Measurements from ENCODE around the gene NFATC1.

Gene NFATC1

DNA sequence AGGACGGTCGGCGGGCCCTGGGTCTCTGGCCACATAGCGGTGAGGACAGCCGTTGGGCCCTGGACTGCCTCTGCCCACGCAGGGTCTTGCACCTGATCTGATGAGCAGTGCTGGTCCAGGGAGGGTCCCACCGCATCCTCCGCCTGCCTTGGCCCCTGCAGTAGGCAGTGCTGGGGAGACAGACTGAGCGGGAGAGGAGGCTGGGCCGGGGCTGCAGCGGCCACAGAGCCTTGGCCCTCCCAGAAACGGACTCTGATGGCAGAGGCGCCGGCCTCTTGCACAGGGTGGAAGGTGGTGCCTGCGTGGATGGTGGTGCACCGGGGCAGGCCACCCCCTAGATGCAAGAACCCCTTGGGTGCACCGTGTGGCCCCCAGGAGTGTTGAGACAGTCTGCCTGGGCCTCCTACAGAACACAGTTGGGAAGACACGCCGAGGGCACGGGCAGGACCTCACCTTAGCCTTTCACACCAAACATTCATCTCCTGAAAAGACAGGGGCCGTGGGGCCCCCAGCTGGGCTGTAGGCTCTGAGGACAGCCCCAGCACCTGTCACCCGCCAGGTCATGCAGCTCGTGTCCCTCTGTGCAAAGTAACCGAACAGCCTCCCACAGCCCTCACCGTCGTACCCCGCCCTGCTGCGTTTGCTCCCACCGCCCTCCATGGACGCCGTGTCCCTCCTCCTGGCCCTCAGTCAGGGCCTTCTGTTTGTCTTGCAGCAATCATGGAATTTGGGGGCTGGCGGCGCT is 36.8 kb downstream of the NFATC1 start:
- no peak overlapping the region for H3K4me2 ChIP-seq (ENCODE audit: low read length)
- no peak overlapping the region for H3K9ac ChIP-seq
- H3K9me3 ChIP-seq (ENCODE audit: control insufficient read depth, low read length), result no peaks in the 10 kb centered on the region
- H3K36me3 ChIP-seq (ENCODE audit: control insufficient read depth, insufficient read depth, low read length), result no peaks in the 10 kb centered on the region
- no peaks in the 10 kb centered on the region for H3K4me1 ChIP-seq
- no peak for TF ChIP-seq CTCF (IDR thresholded peaks at IDR 0.05)
- H3K4me3 ChIP-seq (ENCODE audit: low read depth, low read length), result no peak overlapping the region
- no peak overlapping the region for H3K27ac ChIP-seq
- no peak overlapping the region for H2AFZ ChIP-seq
- no peaks in the 10 kb centered on the region for H3K27me3 ChIP-seq (ENCODE audit: control insufficient read depth, insufficient read depth, low read length)
- H3K79me2 ChIP-seq, result no peaks in the 10 kb centered on the region

DNA sequence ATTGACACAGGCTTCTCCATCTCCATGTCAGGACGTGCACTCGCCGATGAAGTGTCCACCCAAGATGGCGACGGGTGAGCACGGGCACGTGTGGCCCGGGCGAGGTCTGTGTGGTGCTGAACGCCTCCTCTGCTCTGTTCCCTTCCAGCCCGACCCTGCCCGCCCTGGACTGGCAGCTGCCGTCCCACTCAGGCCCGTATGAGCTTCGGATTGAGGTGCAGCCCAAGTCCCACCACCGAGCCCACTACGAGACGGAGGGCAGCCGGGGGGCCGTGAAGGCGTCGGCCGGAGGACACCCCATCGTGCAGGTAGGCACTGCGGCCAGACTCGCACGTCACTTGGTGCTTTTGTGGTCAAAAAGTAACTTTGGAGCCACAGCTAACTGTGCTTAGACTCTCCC is 37.7 kb downstream of the NFATC1 start:
- H3K9me3 ChIP-seq (ENCODE audit: control insufficient read depth, low read length), result no peaks in the 10 kb centered on the region
- no peaks in the 10 kb centered on the region for H3K79me2 ChIP-seq
- no peak overlapping the region for H2AFZ ChIP-seq
- H3K27ac ChIP-seq, result no peak overlapping the region
- H3K4me3 ChIP-seq (ENCODE audit: low read depth, low read length), result no peak overlapping the region
- no peak overlapping the region for H3K9ac ChIP-seq
- no peaks in the 10 kb centered on the region for H3K27me3 ChIP-seq (ENCODE audit: control insufficient read depth, insufficient read depth, low read length)
- H3K4me2 ChIP-seq (ENCODE audit: low read length), result no peak overlapping the region
- no peaks in the 10 kb centered on the region for H3K4me1 ChIP-seq
- no peaks in the 10 kb centered on the region for H3K36me3 ChIP-seq (ENCODE audit: control insufficient read depth, insufficient read depth, low read length)
- no peak for TF ChIP-seq CTCF (IDR thresholded peaks at IDR 0.05)

- Histone ChIP-seq H3K4me1 (no peaks in the 10 kb centered on the region), H2AFZ (no peak overlapping the region), H3K36me3 (ENCODE audit: control insufficient read depth, insufficient read depth, low read length) (no peaks in the 10 kb centered on the region), H3K4me2 (ENCODE audit: low read length) (no peak overlapping the region), H3K9ac (no peak overlapping the region), H3K27ac (no peak overlapping the region), H3K9me3 (ENCODE audit: control insufficient read depth, low read length) (no peaks in the 10 kb centered on the region), H3K27me3 (ENCODE audit: control insufficient read depth, insufficient read depth, low read length) (no peaks in the 10 kb centered on the region), H3K4me3 (ENCODE audit: low read depth, low read length) (no peak overlapping the region), H3K79me2 (no peaks in the 10 kb centered on the region)
- TF ChIP-seq CTCF (IDR thresholded peaks at IDR 0.05), result no peak
These were observed 39.1 kb downstream of the NFATC1 start for GRCh38 chr18:79434607-79435401.

- Histone ChIP-seq H3K36me3 (ENCODE audit: control insufficient read depth, insufficient read depth, low read length) (no peaks in the 10 kb centered on the region), H3K9ac (no peak overlapping the region), H3K4me1 (no peaks in the 10 kb centered on the region), H3K79me2 (no peaks in the 10 kb centered on the region), H3K27ac (no peak overlapping the region), H3K4me3 (ENCODE audit: low read depth, low read length) (no peak overlapping the region), H3K4me2 (ENCODE audit: low read length) (no peak overlapping the region), H3K9me3 (ENCODE audit: control insufficient read depth, low read length) (no peaks in the 10 kb centered on the region), H2AFZ (no peak overlapping the region), H3K27me3 (ENCODE audit: control insufficient read depth, insufficient read depth, low read length) (no peaks in the 10 kb centered on the region)
- no peak for TF ChIP-seq CTCF (IDR thresholded peaks at IDR 0.05)
These were observed 41.0 kb downstream of the NFATC1 start for GRCh38 chr18:79436556-79437275.

Measured in parathyroid adenoma (tissue), 2 donors.